ENCODE data around the gene ADGRD1.

The ADGRD1 gene

DNA sequence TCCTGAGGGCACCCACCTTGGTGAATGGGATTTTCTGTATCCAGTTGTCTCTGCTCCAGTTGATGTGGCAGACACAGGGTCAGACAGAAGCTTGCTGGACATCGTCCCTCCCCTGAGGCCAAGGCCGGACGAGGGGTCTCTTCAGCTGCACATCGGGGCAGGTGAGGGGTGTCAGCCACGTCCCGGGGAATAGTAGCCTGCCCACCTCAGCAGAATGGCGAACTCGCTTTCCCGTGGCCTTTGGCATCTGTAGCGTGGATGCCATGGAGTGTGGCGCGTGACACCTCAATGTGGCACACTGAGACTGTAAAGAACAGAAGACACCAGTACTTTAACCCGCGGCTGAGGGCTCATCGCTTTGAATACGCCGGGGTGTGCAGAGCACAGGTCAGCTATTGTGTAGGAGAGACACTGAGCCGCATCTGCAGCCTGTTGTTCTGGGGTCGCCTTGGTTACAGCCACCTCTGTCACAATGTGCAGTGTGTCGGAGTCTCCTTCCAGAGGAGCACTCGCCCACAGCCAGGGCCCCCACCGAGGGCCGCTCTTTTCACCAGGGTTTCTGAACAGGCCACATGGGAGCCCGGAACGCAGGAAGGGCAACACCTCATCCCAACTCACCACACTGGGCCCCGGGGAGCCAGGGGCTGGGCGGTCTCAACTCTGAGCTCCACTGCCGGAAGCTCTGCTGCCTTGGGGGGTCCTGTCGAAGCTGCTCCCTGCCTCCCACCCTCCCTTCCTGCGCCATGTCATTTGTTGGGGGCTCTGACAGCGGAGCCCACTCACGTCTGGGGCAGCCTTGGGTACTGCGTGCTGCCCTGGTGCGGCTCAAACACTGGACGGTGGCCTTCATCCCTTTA is 77.0 kb downstream of the ADGRD1 start:
- H3K9ac ChIP-seq (ENCODE audit: low read length): no peak overlapping the region
- no peaks in the 10 kb centered on the region for H3K36me3 ChIP-seq (ENCODE audit: control insufficient read depth, insufficient read depth, low read length, severe bottlenecking)
- peaks cover 3% of the 10 kb centered on the region for H3K27me3 ChIP-seq (replicated peaks; ENCODE audit: control insufficient read depth, insufficient read depth, low read length)
- H3K9me3 ChIP-seq (ENCODE audit: control insufficient read depth, low read length): no peaks in the 10 kb centered on the region
- no peaks in the 10 kb centered on the region for H3K4me1 ChIP-seq (ENCODE audit: control insufficient read depth, insufficient read depth, low read length)
- no peak for DNase-seq (ENCODE audit: low read depth)
- H3K4me3 ChIP-seq (ENCODE audit: low read length): no peak overlapping the region

DNA sequence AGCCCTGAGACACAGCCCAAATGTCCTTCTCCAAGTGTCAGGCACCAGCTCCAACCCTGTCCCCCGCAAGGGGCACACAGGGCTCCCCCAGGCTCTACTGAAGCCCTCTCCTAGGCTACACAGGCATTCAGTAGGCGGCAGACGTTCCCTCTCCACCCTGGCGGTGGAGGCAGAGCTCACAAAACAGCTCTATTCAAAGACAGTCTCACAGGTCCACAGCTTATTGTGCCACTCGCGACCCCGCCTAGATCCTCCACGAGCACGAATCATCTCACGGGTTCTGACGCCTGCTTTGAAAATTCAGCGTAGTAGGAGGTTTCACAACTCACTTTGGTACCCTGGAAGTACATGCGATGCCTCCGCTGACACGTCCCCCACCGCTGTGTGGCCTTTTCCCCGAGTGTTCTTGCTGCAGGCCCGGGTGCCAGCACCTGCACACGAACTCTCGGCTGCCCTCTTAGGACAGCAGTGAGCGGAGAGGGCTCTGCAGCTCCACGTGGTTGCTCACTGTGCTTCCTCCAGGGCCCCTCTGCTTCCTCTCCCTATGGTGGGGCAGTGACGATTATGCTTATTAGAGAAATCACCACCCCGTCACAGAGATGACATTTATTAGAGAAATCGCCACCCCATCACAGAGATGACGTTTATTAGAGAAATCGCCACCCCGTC is 78.5 kb downstream of the ADGRD1 start:
- Histone ChIP-seq H3K9ac (ENCODE audit: low read length) (no peak overlapping the region), H3K36me3 (ENCODE audit: control insufficient read depth, insufficient read depth, low read length, severe bottlenecking) (no peaks in the 10 kb centered on the region), H3K27me3 (replicated peaks; ENCODE audit: control insufficient read depth, insufficient read depth, low read length) (peaks cover 3% of the 10 kb centered on the region), H3K4me1 (ENCODE audit: control insufficient read depth, insufficient read depth, low read length) (no peaks in the 10 kb centered on the region), H3K4me3 (ENCODE audit: low read length) (no peak overlapping the region), H3K9me3 (ENCODE audit: control insufficient read depth, low read length) (no peaks in the 10 kb centered on the region)
- no peak for DNase-seq (ENCODE audit: low read depth)

GRCh38 chr12:131033486-131033885 is 79.8 kb downstream of the ADGRD1 start:
- Histone ChIP-seq H3K4me1 (ENCODE audit: control insufficient read depth, insufficient read depth, low read length) (no peaks in the 10 kb centered on the region), H3K9me3 (ENCODE audit: control insufficient read depth, low read length) (no peaks in the 10 kb centered on the region), H3K27me3 (replicated peaks; ENCODE audit: control insufficient read depth, insufficient read depth, low read length) (no peaks in the 10 kb centered on the region), H3K36me3 (ENCODE audit: control insufficient read depth, insufficient read depth, low read length, severe bottlenecking) (no peaks in the 10 kb centered on the region), H3K9ac (ENCODE audit: low read length) (no peak overlapping the region), H3K4me3 (ENCODE audit: low read length) (no peak overlapping the region)
- no peak for DNase-seq (ENCODE audit: low read depth)

- no peaks in the 10 kb centered on the region for H3K27me3 ChIP-seq (replicated peaks; ENCODE audit: control insufficient read depth, insufficient read depth, low read length)
- no peaks in the 10 kb centered on the region for H3K36me3 ChIP-seq (ENCODE audit: control insufficient read depth, insufficient read depth, low read length, severe bottlenecking)
- H3K9ac ChIP-seq (ENCODE audit: low read length): no peak overlapping the region
- no peaks in the 10 kb centered on the region for H3K4me1 ChIP-seq (ENCODE audit: control insufficient read depth, insufficient read depth, low read length)
- no peaks in the 10 kb centered on the region for H3K9me3 ChIP-seq (ENCODE audit: control insufficient read depth, low read length)
- no peak for DNase-seq (ENCODE audit: low read depth)
- no peak overlapping the region for H3K4me3 ChIP-seq (ENCODE audit: low read length)
These were observed 80.3 kb downstream of the ADGRD1 start for GRCh38 chr12:131033886-131034482.

- H3K4me3 ChIP-seq (ENCODE audit: low read length): no peak overlapping the region
- H3K27me3 ChIP-seq (replicated peaks; ENCODE audit: control insufficient read depth, insufficient read depth, low read length): no peaks in the 10 kb centered on the region
- H3K4me1 ChIP-seq (ENCODE audit: control insufficient read depth, insufficient read depth, low read length): no peaks in the 10 kb centered on the region
- H3K9ac ChIP-seq (ENCODE audit: low read length): no peak overlapping the region
- no peaks in the 10 kb centered on the region for H3K36me3 ChIP-seq (ENCODE audit: control insufficient read depth, insufficient read depth, low read length, severe bottlenecking)
- no peak for DNase-seq (ENCODE audit: low read depth)
- H3K9me3 ChIP-seq (ENCODE audit: control insufficient read depth, low read length): no peaks in the 10 kb centered on the region
These were observed 81.0 kb downstream of the ADGRD1 start for GRCh38 chr12:131034631-131035244.

DNA sequence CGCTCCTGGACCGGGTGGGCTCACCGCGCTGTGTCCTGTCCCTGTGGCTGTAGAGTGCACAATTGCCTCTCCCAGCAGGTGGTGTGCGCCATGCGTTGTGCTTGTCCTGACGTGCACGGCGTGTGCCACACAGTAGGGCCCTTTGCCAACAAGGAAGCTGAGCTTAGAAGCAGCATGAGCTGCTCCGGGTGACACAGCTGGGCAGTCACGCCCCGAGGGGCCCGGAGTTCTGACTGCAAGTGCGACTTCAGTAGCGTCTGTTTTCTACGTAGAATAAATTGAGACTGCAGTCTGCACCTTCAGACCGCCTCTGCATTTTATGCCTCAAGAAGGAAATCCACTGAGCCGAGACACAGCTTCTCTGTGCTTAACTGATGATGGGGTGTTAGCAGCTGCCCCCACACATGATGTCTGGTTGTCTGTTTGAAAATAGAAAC is 81.6 kb downstream of the ADGRD1 start:
- H3K9me3 ChIP-seq (ENCODE audit: control insufficient read depth, low read length): no peaks in the 10 kb centered on the region
- no peaks in the 10 kb centered on the region for H3K4me1 ChIP-seq (ENCODE audit: control insufficient read depth, insufficient read depth, low read length)
- no peaks in the 10 kb centered on the region for H3K36me3 ChIP-seq (ENCODE audit: control insufficient read depth, insufficient read depth, low read length, severe bottlenecking)
- H3K9ac ChIP-seq (ENCODE audit: low read length): no peak overlapping the region
- H3K4me3 ChIP-seq (ENCODE audit: low read length): no peak overlapping the region
- DNase-seq (ENCODE audit: low read depth): no peak
- H3K27me3 ChIP-seq (replicated peaks; ENCODE audit: control insufficient read depth, insufficient read depth, low read length): no peaks in the 10 kb centered on the region

GRCh38 chr12:131038159-131038558 is 84.5 kb downstream of the ADGRD1 start:
- DNase-seq (ENCODE audit: low read depth): no peak
- no peaks in the 10 kb centered on the region for H3K4me1 ChIP-seq (ENCODE audit: control insufficient read depth, insufficient read depth, low read length)
- H3K9ac ChIP-seq (ENCODE audit: low read length): no peak overlapping the region
- H3K9me3 ChIP-seq (ENCODE audit: control insufficient read depth, low read length): no peaks in the 10 kb centered on the region
- H3K27me3 ChIP-seq (replicated peaks; ENCODE audit: control insufficient read depth, insufficient read depth, low read length): no peaks in the 10 kb centered on the region
- no peak overlapping the region for H3K4me3 ChIP-seq (ENCODE audit: low read length)
- no peaks in the 10 kb centered on the region for H3K36me3 ChIP-seq (ENCODE audit: control insufficient read depth, insufficient read depth, low read length, severe bottlenecking)

- Histone ChIP-seq H3K9me3 (ENCODE audit: control insufficient read depth, low read length) (no peaks in the 10 kb centered on the region), H3K27me3 (replicated peaks; ENCODE audit: control insufficient read depth, insufficient read depth, low read length) (no peaks in the 10 kb centered on the region), H3K9ac (ENCODE audit: low read length) (no peak overlapping the region), H3K4me1 (ENCODE audit: control insufficient read depth, insufficient read depth, low read length) (no peaks in the 10 kb centered on the region), H3K36me3 (ENCODE audit: control insufficient read depth, insufficient read depth, low read length, severe bottlenecking) (no peaks in the 10 kb centered on the region), H3K4me3 (ENCODE audit: low read length) (no peak overlapping the region)
- DNase-seq (ENCODE audit: low read depth): no peak
These were observed 85.5 kb downstream of the ADGRD1 start for GRCh38 chr12:131038961-131039950.

GRCh38 chr12:131040491-131040890 is 86.8 kb downstream of the ADGRD1 start:
- H3K4me1 ChIP-seq (ENCODE audit: control insufficient read depth, insufficient read depth, low read length): no peaks in the 10 kb centered on the region
- H3K36me3 ChIP-seq (ENCODE audit: control insufficient read depth, insufficient read depth, low read length, severe bottlenecking): no peaks in the 10 kb centered on the region
- H3K4me3 ChIP-seq (ENCODE audit: low read length): no peak overlapping the region
- DNase-seq (ENCODE audit: low read depth): no peak
- H3K9ac ChIP-seq (ENCODE audit: low read length): no peak overlapping the region
- H3K27me3 ChIP-seq (replicated peaks; ENCODE audit: control insufficient read depth, insufficient read depth, low read length): no peaks in the 10 kb centered on the region
- no peaks in the 10 kb centered on the region for H3K9me3 ChIP-seq (ENCODE audit: control insufficient read depth, low read length)

DNA sequence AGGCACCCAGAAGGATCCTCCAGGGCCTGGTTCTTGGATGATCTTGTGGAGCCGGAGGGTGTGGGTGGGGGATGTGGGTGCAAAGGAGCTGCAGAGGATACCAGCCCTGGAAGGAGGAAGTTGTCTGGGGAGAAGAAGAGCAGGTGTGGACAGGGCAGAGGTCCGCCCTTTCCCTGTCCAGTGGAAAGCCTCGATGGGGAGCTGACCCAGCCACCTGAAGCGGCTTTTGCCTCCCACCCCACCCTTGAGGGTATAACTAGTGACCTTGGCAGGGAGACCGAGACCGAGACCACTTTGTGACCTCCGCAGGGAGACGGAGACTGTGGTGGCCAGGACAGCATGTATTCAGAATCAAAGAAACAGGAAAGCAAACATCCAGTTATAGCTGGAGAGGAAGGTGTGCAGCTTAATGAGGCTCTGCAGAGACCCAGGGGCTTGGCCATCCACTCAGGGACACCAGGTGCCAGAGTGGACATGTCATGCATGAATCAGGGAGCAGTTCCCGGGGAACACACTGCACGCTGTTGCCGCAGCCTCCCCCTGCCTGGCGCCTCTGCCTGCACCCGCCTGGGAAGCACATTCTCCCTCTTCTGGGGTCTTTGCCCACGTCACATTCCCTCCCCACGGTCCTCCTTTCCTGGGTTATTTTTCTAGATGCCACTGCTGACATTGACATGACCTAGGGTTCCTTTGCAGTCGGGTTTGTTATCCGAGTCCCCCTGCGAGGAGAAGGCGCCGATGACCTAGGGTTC is 87.7 kb downstream of the ADGRD1 start:
- Histone ChIP-seq H3K4me1 (ENCODE audit: control insufficient read depth, insufficient read depth, low read length) (no peaks in the 10 kb centered on the region), H3K4me3 (ENCODE audit: low read length) (no peak overlapping the region), H3K9ac (ENCODE audit: low read length) (no peak overlapping the region), H3K27me3 (replicated peaks; ENCODE audit: control insufficient read depth, insufficient read depth, low read length) (no peaks in the 10 kb centered on the region), H3K9me3 (ENCODE audit: control insufficient read depth, low read length) (no peaks in the 10 kb centered on the region), H3K36me3 (ENCODE audit: control insufficient read depth, insufficient read depth, low read length, severe bottlenecking) (no peaks in the 10 kb centered on the region)
- DNase-seq (ENCODE audit: low read depth): no peak
